Skin epidermis (tissue), 12 donors: ENCODE data around the gene LRCH1.

Source experiments
- H3K27ac ChIP-seq, 21 experiments: fragments of 200-600 bp; sonication (generic) in 11 of 21; one replicate each; pipeline ENCODE4 v1.5.0; 2020; ENCODE audit warnings: mild to moderate bottlenecking in 3 of 21, inconsistent platforms in 2 of 21, moderate library complexity in 2 of 21
- H3K4me3 ChIP-seq, 7 experiments: fragments of 200-600 bp; sonication (generic) in 2 of 7; one replicate each; pipeline ENCODE4 v1.5.0; 2020; ENCODE audit warnings: inconsistent platforms in 2 of 7, mild to moderate bottlenecking in 2 of 7, moderate library complexity in 1 of 7

LRCH1 gene

DNA sequence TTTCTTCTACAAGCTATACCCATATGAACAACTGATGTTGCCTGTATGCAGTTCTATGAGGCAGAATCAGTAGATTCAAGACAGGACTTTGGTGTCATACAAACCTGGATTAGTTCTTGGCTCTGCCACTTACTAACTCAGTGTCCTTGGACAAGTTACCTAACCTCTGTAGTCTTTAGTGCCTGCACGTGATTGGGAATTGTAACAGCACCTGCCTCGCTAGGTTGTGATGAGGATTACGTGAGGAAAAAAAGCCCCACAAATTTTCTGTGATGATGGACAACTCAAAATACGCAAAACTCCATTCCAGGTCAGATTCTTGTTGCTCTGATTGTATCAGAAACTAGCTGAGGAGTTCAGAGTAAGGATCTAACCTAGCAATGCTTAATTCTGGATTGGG, 89.3 kb downstream of the LRCH1 start:
- H3K4me3 ChIP-seq, result no peak overlapping the region
- H3K27ac ChIP-seq, result peak overlapping the region in 2 of 21 experiments; percentile 8 to 58

DNA sequence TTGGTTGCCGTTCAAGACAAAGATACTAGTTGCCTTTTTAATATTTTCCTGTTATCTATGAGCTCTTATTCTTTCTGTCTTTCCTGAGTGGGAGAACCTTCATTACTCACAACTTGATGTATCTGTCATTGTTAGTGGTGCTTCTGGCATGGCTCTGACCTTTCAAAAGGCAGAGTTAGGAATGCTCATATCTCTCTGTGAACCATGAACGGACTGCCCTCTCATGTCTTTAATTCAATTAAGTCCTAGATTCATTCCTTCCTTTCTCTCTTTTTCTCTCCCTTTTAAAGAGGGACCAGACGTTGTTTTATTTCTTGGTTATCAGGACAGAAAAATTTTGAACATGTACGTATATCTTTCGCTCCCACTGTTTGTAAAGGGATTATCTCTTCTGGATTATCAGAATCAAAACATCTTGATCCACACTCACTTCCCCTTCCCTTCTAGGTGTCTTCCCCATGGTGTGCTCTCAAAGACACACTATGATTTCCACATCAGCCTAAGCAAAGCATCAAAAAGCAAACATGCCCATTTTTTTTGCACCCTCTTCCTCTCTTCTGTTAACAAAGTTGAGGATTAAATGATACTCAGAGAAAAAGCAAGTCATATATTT, 90.3 kb downstream of the LRCH1 start:
- H3K27ac ChIP-seq, result no peak overlapping the region
- H3K4me3 ChIP-seq, result no peak overlapping the region

DNA sequence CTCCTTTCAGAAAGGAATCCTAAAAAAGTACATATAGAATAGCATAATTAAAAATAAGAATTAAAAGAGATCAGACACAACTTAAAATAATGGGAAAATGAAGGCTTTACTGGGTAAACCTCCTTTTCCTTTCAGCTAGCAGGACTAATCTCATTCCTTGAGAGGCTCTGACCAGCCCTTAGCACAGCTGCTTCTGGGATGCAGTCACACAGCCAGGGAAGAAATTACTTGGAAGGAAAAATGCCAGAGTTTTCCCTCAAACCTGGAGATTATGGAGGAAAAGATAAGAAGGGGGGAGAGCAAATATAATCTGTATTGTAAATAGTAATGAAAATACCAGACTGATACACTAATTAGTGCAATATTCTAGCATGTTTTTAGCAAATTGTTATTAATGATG, 91.8 kb downstream of the LRCH1 start:
- Histone ChIP-seq H3K4me3 (no peak overlapping the region), H3K27ac (no peak overlapping the region)

DNA sequence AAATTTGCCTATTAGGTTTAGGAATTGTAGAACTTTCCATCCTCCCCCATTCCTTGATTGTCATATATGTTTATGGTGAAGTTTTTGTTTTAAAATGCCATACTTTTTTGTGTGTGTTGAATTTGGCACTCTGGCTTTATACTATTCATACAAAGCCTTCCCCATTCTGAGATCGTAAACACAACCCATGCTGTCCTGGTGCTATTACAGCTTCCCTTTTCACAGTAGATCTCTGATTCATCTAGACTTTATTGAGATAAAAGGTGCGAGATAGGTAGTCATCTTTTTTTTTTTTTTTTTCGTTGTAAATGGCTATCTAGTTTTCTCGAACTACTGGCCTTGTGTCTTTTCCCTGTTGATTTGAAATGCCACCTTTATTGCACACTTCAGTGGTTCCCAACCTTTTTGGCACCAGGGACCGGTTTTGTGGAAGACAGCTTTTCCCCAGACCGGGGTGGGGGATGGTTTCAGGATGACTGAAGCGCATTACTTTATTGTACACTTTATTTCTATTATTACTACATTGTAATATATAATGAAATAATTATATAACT, 94.6 kb downstream of the LRCH1 start:
- H3K27ac ChIP-seq, result no peak overlapping the region
- no peak overlapping the region for H3K4me3 ChIP-seq

DNA sequence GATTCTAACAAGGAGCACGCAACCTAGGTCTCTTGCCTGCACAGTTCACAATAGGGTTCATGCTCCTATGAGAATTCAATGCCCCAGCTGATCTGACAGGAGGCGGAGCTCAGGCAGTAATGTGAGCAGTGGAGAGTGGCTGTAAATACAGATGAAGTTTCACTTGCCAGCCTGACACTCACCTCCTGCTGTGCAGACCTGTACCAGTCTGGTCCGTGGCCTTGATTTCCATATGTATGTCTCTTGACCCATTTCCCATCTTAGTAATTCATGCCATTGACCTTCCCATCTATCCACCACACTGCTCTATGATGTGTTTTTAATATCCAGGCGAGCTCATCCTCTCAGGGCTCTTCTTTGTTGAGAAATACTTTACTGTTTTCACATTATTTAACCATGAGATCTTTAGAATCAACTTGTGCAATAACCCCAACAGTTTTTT, 95.2 kb downstream of the LRCH1 start:
- no peak overlapping the region for H3K27ac ChIP-seq
- no peak overlapping the region for H3K4me3 ChIP-seq

DNA sequence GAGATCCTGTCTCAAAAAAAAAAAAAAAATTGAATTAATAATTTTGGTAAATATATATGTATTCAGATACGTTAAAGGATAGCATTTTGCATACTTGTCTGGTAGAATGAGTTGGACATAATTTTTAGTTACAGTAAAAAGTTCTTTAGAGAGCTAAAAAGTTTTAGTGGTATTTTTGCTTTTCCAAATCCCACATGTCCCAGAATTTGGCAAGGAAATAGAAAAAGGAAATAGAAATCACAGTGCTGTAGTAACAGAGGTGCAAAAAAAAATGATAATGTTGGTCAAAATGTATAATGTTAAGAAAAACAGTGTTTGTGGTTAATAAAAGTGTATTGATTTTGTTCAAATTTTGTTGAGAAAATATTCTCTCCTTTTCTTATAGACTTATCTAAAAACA, 96.8 kb downstream of the LRCH1 start:
- H3K27ac ChIP-seq, result no peak overlapping the region
- H3K4me3 ChIP-seq, result no peak overlapping the region

DNA sequence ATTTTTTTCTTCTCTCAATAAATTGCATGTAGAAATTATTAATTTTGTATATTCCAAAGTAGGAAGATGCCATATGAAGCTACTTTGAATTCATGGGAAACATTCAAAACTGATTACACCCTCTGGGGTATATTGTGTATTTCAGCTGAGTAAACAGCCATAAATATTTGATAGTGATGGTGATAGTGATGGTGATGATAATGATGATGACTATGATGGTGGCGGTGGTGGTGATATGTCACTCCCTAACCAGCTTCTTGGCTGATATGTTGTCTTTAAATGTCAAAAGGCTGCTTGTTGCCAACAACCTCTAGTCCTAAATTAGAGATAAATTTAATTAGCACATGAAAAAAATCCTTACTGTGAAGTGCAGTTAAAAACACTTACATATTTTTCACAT, 102.0 kb downstream of the LRCH1 start:
- Histone ChIP-seq H3K4me3 (no peak overlapping the region), H3K27ac (peak overlapping the region in 7 of 21 experiments; percentile 24 to 57 (median 38))

DNA sequence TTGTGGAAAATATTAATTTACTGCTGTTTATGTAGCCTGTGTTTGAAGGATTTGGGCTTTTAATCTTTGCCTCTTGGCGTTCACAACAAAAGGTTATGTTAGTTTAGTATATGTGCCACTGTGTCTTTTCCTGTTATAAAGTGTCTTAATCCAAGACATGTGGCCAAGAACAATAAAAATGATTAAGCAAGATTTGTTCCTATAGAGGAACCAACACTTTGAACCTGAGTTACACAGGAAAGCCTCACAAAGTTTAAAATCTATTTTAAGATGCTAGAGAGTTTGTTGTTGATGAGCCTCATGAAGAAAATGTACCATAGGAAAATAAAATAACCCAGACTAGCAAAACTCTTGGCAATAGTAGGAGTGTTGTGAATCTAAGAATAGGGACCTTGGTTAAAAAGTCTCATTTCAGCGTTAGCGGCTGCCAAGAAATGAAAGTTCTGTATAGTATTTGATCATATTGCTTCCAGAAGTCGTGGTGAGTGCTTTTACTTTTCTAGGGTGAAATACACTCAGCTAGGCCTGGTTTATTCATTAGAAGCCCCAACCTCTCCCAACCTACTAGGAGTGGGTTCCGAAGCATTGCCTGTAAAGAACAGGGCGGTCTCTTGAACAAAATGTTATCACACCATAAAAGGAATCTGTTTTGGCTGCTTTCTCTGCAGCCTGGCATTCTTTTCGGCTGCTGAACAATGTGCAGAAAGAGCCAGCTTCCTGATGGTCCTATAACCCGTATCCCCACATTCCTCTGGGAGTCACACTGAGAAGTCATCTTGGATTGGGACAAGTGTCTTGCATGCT, 102.6 kb downstream of the LRCH1 start:
- no peak overlapping the region for H3K4me3 ChIP-seq
- peak overlapping the region in 13 of 21 experiments; percentile 8 to 57 (median 39) for H3K27ac ChIP-seq

DNA sequence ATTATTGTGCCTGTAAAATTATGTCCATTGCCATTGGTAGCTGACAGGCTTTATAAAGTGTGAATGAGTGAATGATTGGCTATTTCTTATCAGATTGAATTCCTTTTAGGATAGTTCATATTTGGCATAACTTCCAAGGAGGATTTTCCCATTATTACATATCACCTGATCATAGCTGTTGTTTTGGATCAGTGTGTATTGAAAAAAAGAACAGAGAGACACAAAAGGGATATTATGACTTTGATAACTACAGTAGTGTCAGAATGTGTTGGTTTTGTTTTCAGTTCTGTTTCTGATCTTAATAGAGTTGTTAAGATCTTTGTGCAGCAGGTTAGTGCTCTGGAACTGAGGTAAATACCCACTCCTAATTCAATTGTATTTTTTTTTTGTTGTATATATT, 103.8 kb downstream of the LRCH1 start:
- Histone ChIP-seq H3K27ac (peak overlapping the region in 4 of 21 experiments; percentile 8 to 57 (median 32)), H3K4me3 (no peak overlapping the region)

DNA sequence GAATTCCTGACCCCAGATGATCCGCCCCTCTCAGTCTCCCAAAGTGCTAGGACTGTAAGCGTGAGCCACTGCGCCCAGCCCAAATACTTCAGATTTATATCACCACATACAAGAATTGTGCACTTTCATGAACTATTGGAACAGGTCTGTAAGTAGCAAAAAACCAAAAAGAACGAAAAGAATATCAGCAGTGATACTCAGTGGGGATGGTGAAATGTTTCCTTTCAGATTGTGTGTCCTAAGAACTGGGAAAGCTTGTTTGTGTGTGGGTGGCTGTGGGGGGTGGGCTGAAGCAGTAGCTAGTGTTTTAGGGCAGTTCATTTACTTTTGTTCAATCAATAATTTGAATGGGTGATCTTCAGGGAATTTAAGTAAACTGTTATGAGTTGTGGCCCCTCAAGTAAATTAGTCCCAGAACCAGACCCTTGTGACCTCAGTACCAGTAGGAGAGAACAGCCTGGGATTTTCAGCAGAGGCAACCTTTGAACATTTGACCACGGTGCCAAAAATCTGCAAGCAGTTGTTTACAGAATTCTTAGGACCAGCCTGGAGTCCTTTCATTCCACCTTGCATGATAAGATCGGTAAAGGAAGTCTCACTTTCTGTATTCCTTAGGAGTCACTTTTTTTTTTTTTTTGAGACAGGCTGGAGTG, 106.6 kb downstream of the LRCH1 start:
- no peak overlapping the region for H3K4me3 ChIP-seq

DNA sequence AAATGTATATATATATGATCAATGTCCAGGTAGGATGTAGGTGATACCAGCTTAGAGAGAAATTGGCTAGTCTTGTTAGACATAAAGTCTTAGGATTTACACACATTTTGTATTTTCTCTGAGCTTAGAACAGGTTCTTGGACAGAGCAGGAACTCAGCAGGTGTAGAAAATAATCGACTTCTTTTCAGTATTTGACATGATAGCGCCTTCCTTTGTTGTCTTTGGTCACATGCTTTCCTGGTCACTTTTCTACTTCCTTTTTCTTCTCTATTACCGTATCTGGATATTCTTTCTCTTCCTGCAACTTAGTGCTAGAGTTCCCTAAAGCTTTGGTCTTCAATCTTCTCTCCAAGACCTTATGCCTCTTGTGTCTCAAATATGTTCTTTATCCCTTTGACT, 107.4 kb downstream of the LRCH1 start:
- Histone ChIP-seq H3K4me3 (no peak overlapping the region), H3K27ac (no peak overlapping the region)

More for the DNA sequence above, 106.6 kb downstream of the LRCH1 start:
- H3K27ac ChIP-seq, result no peak overlapping the region

DNA sequence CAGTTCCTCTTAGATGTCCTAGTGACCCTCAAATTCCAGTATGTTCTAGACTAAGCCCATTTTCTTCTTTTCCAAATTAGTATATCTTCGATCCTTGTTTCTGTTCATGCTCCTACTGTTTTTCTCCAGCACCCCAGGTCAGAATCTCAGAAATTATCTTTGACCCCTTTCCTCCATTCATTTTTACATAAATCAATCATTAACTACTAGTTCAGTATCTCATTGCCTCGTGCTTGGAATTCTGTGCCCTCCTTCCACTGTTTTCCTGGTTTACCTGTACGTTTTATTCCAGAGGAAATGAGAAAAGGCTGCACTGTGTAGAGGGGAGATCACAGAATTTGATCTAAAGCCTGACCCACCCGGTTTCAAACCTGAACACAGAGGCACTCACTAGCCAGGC, 107.9 kb downstream of the LRCH1 start:
- Histone ChIP-seq H3K4me3 (no peak overlapping the region), H3K27ac (no peak overlapping the region)

DNA sequence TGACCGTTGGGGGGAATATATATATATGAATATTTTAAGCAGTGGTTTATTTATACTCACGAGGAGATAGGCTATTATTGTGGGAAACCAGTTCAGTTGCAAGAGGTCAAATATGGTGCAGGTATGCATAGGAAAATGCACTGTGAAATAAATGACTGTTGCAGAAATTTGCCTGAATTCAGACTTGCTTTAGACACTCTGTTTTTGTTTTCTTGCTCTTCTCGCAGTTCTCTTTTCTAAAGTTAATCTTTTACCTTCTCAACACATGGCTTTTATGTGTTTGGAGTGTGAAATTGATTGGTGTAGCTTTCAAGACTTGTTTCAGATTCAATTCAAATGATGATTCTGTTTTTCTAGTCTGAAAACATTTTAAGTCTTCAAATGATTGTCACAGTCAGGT, 109.7 kb downstream of the LRCH1 start:
- Histone ChIP-seq H3K4me3 (no peak overlapping the region), H3K27ac (peak overlapping the region in 1 of 21 experiments; percentile 2)

DNA sequence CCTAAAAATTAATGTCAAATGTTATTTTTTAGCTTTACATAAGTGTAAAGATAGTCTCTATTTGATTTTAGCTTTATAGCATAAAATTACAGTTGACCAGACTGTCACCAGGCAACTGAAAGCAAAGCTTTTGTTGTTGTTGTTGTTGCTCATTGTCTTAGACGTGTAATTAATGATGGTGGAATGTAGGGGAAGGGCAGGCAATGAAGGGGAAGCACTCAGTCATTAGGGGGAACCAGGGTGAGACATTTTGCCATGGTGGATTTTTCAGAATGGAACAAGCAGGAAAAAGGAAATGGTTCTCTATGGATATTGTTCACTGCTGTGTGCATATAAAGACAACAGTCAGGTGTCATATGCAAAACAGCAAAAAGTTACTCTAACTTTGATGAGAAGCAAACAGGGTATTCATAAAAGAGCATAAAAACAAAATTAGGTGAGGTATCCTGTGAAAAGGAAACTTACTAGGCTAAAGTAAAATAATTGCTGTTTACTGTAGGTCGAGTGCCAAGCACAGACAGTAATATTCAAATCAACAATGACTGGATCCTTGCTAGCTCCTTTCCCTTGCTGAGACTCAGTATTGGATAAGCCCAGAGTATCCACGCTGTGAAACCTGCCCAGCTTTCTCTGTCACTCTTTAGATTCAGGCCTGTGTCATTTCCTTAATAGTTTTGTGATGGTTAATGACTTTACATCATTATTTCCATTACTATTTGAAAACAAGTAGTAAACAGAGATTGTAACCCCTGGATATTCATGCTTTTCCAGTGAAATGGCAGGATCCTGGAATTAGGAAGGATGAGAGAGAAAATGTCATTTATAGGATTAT, 110.5 kb downstream of the LRCH1 start:
- peak overlapping the region in 3 of 21 experiments; percentile 32 to 49 (median 47) for H3K27ac ChIP-seq
- H3K4me3 ChIP-seq, result no peak overlapping the region

DNA sequence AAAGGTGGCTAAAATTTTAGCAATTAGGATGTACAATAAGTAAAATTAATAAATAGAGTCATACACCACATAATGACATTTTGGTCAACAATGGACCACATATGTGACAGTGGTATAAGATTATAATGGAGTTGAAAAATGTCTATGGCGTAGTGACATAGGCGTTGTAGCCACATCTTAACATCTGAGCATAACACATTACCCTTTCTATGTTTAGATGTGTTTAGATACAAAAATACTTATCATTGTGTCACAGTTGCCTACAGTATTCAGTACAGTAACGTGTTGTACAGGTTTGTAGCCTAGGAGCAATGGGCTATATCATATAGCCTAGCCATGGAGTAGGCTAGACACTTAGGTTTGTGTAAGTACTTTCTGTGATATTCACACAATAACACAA, 111.2 kb downstream of the LRCH1 start:
- no peak overlapping the region for H3K4me3 ChIP-seq
- H3K27ac ChIP-seq, result peak overlapping the region in 3 of 21 experiments; percentile 47 to 54 (median 49)

DNA sequence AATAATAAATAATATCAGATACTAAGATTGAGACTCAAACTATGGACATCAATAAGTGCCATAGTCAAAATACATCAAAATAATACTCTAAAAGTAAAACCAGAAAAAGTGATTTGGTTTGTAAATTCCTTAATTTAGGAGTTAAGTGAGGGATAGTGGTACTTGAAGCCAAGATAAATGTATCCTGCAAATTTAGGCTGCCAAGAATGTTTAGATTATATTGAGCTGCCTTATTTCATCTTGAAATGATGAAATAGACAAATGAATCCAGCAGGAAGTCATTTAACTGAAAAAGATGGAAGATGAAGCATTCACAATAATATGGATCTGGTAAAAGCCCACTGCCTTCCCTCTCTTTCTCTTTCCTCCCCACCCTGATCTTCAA, 112.3 kb downstream of the LRCH1 start:
- peak overlapping the region in 7 of 21 experiments; percentile 7 to 55 (median 24) for H3K27ac ChIP-seq
- H3K4me3 ChIP-seq, result no peak overlapping the region

DNA sequence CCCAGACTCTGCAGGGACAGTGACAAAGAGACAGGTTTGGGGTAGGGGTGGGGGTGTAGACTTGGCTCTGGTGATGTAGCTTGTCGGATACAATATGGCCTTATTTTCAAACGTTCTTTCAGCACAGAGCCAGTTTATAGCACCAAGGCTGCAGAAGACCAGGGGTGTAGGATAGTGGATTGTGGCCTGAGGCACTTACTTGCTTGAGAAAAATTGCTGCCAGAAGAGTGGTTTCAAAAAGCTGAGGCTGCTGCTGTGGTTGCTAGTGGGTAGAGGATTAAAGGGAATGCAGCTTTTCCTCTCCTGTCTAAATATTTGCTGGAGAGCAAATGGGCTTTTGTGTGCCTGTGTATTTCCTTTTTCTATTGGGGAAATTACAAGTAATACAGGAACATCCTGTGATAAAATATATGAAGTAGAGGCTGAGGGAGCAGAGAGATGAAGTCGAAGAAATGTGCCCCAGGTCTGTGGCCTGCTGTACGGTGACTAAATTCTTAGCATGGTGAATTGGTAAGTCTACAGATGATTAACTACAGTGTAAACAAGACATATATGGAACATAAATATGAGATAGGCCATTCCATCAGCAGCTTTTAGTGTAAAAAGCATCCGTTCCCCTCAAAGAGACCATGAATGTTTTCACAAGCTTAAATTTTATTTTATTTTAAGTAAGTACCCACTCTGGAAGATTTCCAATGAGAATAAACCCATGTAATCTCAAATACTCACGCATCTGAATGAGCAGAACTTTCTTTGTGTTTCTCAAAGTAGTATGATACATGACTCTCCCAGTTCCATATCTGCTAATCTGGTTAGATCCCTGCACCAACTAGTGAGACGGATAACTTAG, 112.9 kb downstream of the LRCH1 start:
- Histone ChIP-seq H3K4me3 (no peak overlapping the region), H3K27ac (peak overlapping the region in 10 of 21 experiments; percentile 4 to 80 (median 32))

DNA sequence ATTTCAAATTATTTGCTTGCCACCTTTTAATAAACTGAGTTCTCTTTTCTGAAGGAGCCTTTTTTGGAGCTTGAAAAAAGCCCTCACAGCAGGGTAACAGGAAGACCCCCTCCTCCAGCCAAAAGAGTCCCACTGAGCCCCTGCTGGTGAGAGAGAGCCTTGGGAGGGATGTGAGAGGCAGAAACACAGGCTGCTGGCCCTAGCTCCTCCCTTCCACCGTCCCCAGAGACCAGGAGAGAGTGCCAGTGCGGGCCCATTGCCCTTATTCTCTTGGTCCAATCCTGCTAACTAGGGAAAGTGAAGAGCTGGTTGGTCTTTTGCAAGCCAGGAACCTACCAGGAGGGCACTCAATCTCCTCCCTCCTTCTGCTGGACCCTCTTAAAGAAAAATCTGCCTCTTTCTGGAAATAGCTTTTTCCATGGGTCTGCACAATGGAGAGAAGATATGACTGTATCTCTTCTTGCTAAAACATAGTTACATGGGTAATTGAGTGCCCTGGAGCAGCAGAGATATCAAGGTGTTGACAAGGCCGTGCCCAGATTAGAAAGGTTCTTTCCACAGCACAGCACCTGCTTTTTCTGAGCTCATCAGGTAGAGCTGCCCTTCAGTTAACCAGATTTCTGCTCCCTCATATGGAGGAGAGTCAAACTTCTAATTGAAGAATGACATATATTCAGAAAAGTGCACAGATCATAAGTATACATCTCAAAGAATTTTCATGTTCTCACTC, 113.9 kb downstream of the LRCH1 start:
- peak overlapping the region in 15 of 21 experiments; percentile 0 to 80 (median 53) for H3K27ac ChIP-seq

More for the DNA sequence above, 113.9 kb downstream of the LRCH1 start:
- no peak overlapping the region for H3K4me3 ChIP-seq
